ENCODE measurements around the gene VIPR2.

Gene VIPR2

GRCh38 chr7:159068893-159069448 is 75.7 kb downstream of the VIPR2 start:
- no peak for DNase-seq (ENCODE audit: low read depth in 2 of 3, low spot score in 1 of 3)

GRCh38 chr7:159068488-159068811 is 76.2 kb downstream of the VIPR2 start:
- DNase-seq (ENCODE audit: low read depth in 2 of 3, low spot score in 1 of 3): no peak

GRCh38 chr7:159067576-159068487 is 76.8 kb downstream of the VIPR2 start:
- DNase-seq (ENCODE audit: low read depth in 2 of 3, low spot score in 1 of 3): no peak

GRCh38 chr7:159066816-159067575 is 77.7 kb downstream of the VIPR2 start:
- DNase-seq (ENCODE audit: low read depth in 2 of 3, low spot score in 1 of 3): no peak

GRCh38 chr7:159065852-159066480 is 78.7 kb downstream of the VIPR2 start:
- DNase-seq (ENCODE audit: low read depth in 2 of 3, low spot score in 1 of 3): no peak

GRCh38 chr7:159064816-159065510 is 79.7 kb downstream of the VIPR2 start:
- no peak for DNase-seq (ENCODE audit: low read depth in 2 of 3, low spot score in 1 of 3)

- DNase-seq (ENCODE audit: low read depth in 2 of 3, low spot score in 1 of 3): no peak
These were observed 80.4 kb downstream of the VIPR2 start for GRCh38 chr7:159064121-159064815.

- DNase-seq (ENCODE audit: low read depth in 2 of 3, low spot score in 1 of 3): no peak
These were observed 81.4 kb downstream of the VIPR2 start for GRCh38 chr7:159063046-159063840.

- DNase-seq (ENCODE audit: low read depth in 2 of 3, low spot score in 1 of 3): no peak
These were observed 82.1 kb downstream of the VIPR2 start for GRCh38 chr7:159062569-159062968.

GRCh38 chr7:159061674-159062212 is 82.9 kb downstream of the VIPR2 start:
- no peak for DNase-seq (ENCODE audit: low read depth in 2 of 3, low spot score in 1 of 3)

- DNase-seq (ENCODE audit: low read depth in 2 of 3, low spot score in 1 of 3): no peak
These were observed 83.5 kb downstream of the VIPR2 start for GRCh38 chr7:159061209-159061608.

- no peak for DNase-seq (ENCODE audit: low read depth in 2 of 3, low spot score in 1 of 3)
These were observed 84.2 kb downstream of the VIPR2 start for GRCh38 chr7:159060440-159060839.

GRCh38 chr7:159059629-159060028 is 85.0 kb downstream of the VIPR2 start:
- DNase-seq (ENCODE audit: low read depth in 2 of 3, low spot score in 1 of 3): no peak

- no peak for DNase-seq (ENCODE audit: low read depth in 2 of 3, low spot score in 1 of 3)
These were observed 87.0 kb downstream of the VIPR2 start for GRCh38 chr7:159057647-159058046.

- DNase-seq (ENCODE audit: low read depth in 2 of 3, low spot score in 1 of 3): no peak
These were observed 87.9 kb downstream of the VIPR2 start for GRCh38 chr7:159056737-159057136.

- DNase-seq (ENCODE audit: low read depth in 2 of 3, low spot score in 1 of 3): no peak
These were observed 92.8 kb downstream of the VIPR2 start for GRCh38 chr7:159051916-159052315.

GRCh38 chr7:159050704-159051103 is 94.0 kb downstream of the VIPR2 start:
- DNase-seq (ENCODE audit: low read depth in 2 of 3, low spot score in 1 of 3): no peak

GRCh38 chr7:159049266-159050025 is 95.2 kb downstream of the VIPR2 start:
- DNase-seq (ENCODE audit: low read depth in 2 of 3, low spot score in 1 of 3): no peak

- no peak for DNase-seq (ENCODE audit: low read depth in 2 of 3, low spot score in 1 of 3)
These were observed 96.0 kb downstream of the VIPR2 start for GRCh38 chr7:159048656-159049055.
